ENCODE measurements around the gene DCUN1D3.

Gene DCUN1D3

GRCh38 chr16:20886320-20886719 is 13.8 kb downstream of the DCUN1D3 start:
- no peak overlapping the region for H3K4me3 Mint-ChIP-seq
- no peaks in the 10 kb centered on the region for H3K9me3 Mint-ChIP-seq
- peaks cover 6 to 8% of the 10 kb centered on the region in 2 donors for H3K4me1 Mint-ChIP-seq
- H3K27me3 Mint-ChIP-seq: no peaks in the 10 kb centered on the region
- peaks cover 7 to 15% of the 10 kb centered on the region in 2 donors for H3K36me3 Mint-ChIP-seq
- no peak overlapping the region for H3K27ac Mint-ChIP-seq
- ATAC-seq (replicated peaks) (no peak), DNase-seq (no peak)

DNA sequence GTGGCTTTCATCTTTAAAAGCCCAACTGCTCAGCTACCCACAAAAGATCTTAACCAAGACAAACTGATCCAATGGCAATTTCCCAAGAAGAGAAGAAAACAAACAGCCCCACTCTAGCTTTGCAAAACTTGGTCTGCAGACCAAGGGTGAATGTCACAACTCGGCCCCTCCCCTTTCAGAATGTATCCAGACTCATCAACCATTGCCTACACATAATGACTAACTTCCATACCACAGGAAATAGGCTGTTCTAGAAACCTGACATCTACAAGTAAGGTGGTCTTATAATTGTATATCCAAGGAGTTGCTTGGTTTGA is 16.0 kb downstream of the DCUN1D3 start:
- no peaks in the 10 kb centered on the region for H3K9me3 Mint-ChIP-seq
- H3K27me3 Mint-ChIP-seq: no peaks in the 10 kb centered on the region
- H3K36me3 Mint-ChIP-seq: peaks cover 5 to 14% of the 10 kb centered on the region in 2 donors
- peaks cover 8 to 14% of the 10 kb centered on the region in 2 donors for H3K4me1 Mint-ChIP-seq
- ATAC-seq (replicated peaks): no peak
- H3K4me3 Mint-ChIP-seq: no peak overlapping the region
- H3K27ac Mint-ChIP-seq: peak overlapping the region; percentile 14
- no peak for DNase-seq

- peaks cover 8 to 19% of the 10 kb centered on the region in 2 donors for H3K4me1 Mint-ChIP-seq
- H3K27me3 Mint-ChIP-seq: no peaks in the 10 kb centered on the region
- no peak for ATAC-seq (replicated peaks)
- H3K4me3 Mint-ChIP-seq: no peak overlapping the region
- no peak for DNase-seq
- H3K27ac Mint-ChIP-seq: peak overlapping the region; percentile 14
- no peaks in the 10 kb centered on the region for H3K9me3 Mint-ChIP-seq
- H3K36me3 Mint-ChIP-seq: peaks cover 5 to 14% of the 10 kb centered on the region in 2 donors
Observed at GRCh38 chr16:20883554-20884239, 16.5 kb downstream of the DCUN1D3 start.

DNA sequence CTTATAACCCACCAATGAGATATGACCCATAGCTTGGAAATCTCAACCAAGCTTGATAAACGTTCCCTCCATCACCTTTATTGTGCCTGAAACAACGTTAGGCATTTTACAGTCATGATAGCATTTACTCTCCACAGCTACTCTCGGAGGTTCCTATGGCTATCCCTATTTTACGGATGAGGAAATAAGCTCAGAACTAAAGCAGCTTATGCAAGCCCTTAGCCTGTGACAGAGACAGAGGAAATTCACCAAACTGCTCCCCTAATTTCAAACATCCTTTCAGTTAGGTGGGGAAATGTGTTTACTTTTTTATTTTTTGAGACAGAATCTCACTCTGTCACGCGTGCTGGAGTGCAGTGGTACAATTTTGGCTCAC is 18.7 kb downstream of the DCUN1D3 start:
- peaks cover 0 to 3% of the 10 kb centered on the region in 2 donors for H3K9me3 Mint-ChIP-seq
- H3K27me3 Mint-ChIP-seq: no peaks in the 10 kb centered on the region
- no peak overlapping the region for H3K27ac Mint-ChIP-seq
- DNase-seq (no peak), ATAC-seq (replicated peaks) (no peak)
- H3K4me1 Mint-ChIP-seq: peaks cover 11 to 30% of the 10 kb centered on the region in 2 donors
- H3K4me3 Mint-ChIP-seq: no peak overlapping the region
- H3K36me3 Mint-ChIP-seq: peaks cover 7 to 14% of the 10 kb centered on the region in 2 donors

DNA sequence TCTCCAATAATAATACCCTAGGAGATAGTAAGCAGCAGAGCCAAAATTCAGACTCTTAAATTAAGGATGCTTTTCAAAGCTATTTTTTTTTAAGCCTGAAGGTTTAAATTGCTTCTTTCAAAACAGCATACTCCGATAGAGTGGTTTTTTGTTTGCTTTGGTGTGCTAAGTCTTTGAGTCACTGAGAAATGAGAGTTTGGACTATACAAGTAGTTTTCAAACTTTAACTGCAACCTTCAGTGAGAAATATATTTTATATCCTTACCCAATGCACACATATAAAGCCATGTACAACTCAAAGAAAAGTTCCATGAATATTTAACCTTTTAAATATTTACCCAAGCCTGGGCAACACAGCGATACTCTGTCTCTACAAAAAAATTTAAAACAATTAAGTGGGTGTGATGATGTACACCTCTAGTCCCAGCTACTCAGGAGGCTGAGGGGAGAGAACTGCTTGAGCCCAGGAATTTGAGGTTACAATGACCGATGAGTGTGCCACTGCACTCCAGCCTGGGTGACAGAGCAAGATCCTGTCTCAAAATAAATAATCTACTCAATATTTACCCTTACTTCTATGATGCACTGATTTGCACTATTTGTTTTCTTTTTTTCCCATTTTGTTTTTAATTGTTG is 19.2 kb downstream of the DCUN1D3 start:
- H3K9me3 Mint-ChIP-seq: peaks cover 0 to 3% of the 10 kb centered on the region in 2 donors
- H3K27me3 Mint-ChIP-seq: no peaks in the 10 kb centered on the region
- ATAC-seq (replicated peaks): no peak
- DNase-seq: no peak
- peaks cover 4 to 12% of the 10 kb centered on the region in 2 donors for H3K36me3 Mint-ChIP-seq
- H3K4me1 Mint-ChIP-seq: peaks cover 11 to 30% of the 10 kb centered on the region in 2 donors
- no peak overlapping the region for H3K27ac Mint-ChIP-seq
- no peak overlapping the region for H3K4me3 Mint-ChIP-seq

DNA sequence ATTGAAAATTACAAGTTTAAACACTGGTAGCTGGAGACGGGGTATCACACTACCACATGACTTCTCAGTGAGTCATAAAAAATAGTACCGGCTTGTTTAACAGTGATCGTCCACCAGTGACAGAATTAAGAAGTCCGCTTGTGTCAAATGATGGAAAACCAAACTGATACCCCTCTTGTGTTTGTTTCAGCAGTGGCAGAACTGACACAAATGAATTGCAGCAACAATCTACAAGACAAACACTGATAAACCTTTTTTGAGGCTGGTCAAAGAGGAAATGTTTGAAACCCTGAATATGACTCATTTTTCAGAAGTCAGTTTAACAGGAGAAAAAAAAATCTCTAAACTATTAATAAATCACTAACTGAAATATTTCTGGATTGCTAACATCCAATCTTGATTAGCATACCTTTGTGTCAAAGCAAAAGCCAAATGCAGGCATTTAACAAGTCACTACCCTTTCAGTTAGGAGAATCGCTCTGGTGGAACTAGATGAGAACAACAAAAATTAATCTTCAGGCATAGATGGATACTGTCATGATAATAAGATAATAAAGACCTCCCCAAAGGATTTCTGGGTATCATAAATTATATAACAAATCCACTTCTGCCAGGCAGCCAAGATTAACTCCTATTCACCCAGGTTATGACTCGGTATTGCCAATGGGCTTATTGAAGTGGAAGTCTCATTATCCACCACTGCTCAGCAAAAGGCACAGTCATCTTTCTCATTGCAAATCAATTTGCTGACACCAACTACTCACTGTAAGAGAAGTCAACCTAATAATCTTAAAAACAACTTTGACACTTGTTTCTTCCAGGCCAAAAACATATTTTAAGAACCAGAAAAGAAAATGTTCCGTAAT is 20.8 kb downstream of the DCUN1D3 start:
- Mint-ChIP-seq H3K4me3 (no peak overlapping the region), H3K36me3 (peaks cover 4 to 10% of the 10 kb centered on the region in 2 donors), H3K27me3 (no peaks in the 10 kb centered on the region), H3K27ac (peak overlapping the region; percentile 65), H3K9me3 (peaks cover 0 to 3% of the 10 kb centered on the region in 2 donors), H3K4me1 (peaks cover 22 to 42% of the 10 kb centered on the region in 2 donors)
- DNase-seq (no peak), ATAC-seq (replicated peaks) (peak; percentile 10 to 30)

DNA sequence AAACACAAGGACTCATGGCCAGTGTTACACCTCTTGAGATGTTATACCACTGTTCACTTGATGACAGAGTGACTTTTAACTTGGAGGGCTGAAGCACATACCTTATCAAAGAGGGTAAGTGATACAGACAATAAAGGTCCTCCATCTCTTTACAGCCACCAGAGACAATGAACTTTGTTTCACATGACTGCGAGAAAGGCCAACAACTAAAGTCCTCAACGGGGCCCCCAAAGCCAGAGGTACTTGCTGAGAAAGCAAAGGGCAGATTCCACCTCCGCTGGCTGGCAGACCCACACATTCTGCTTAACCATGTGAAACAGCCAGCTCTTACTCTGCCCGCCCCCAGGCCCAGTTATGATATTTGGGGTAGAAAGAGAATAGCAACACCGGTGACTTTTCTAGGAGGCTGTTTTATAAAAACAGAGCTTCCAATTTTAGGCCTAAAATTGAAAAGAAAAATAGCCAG is 21.4 kb downstream of the DCUN1D3 start:
- DNase-seq (no peak), ATAC-seq (replicated peaks) (no peak)
- Mint-ChIP-seq H3K36me3 (peaks cover 4 to 5% of the 10 kb centered on the region in 2 donors), H3K27me3 (no peaks in the 10 kb centered on the region), H3K27ac (peak overlapping the region; percentile 65), H3K4me3 (no peak overlapping the region), H3K4me1 (peaks cover 24 to 44% of the 10 kb centered on the region in 2 donors), H3K9me3 (peaks cover 0 to 3% of the 10 kb centered on the region in 2 donors)

DNA sequence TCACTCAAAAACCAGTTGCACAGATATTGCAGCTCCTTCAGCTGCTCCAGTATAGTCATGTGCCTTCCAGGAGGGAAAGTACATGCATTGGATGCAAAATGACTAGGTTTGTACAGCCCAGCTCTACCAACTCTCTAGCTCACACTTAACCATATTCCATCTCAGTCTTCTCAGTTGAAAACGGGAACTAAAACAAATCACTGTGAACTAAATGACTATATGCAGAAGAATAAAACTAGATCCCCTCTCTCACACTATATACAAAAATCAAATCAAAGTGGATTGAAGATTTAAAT is 24.9 kb downstream of the DCUN1D3 start:
- H3K27ac Mint-ChIP-seq: peak overlapping the region; percentile 75
- ATAC-seq (replicated peaks) (peak; percentile 74 to 82), DNase-seq (no peak)
- peak overlapping the region; percentile 36 to 61 for H3K4me3 Mint-ChIP-seq
- H3K27me3 Mint-ChIP-seq: no peaks in the 10 kb centered on the region
- peaks cover 0 to 3% of the 10 kb centered on the region in 2 donors for H3K9me3 Mint-ChIP-seq
- H3K36me3 Mint-ChIP-seq: peaks cover 7 to 8% of the 10 kb centered on the region in 2 donors
- H3K4me1 Mint-ChIP-seq: peaks cover 27 to 54% of the 10 kb centered on the region in 2 donors

DNA sequence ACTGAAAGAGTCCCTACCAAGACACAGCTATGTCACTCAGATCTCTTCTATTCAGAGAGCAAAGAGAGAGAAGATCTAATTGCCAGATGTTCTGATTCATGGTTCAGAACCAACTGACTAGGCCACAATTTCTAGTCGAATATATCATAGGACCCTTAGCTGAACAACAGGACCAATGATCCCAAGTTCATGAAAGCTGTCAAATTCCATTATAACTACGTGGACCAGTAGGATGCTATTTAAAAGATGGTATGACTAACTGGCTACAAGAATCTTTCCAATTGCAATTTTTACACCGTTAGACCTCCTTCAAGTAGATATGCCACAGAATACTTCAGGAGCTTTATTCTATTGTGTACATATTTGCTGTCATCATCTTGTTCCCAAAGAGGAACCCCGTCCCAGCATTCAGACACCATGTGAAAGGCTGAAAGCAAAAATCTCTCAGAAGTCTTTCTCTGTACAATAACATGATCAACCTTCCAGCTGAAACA is 26.0 kb downstream of the DCUN1D3 start:
- DNase-seq: no peak
- Mint-ChIP-seq H3K27ac (peak overlapping the region; percentile 67), H3K9me3 (peaks cover 0 to 3% of the 10 kb centered on the region in 2 donors), H3K27me3 (no peaks in the 10 kb centered on the region), H3K4me1 (peaks cover 25 to 45% of the 10 kb centered on the region in 2 donors), H3K36me3 (peaks cover 7 to 8% of the 10 kb centered on the region in 2 donors), H3K4me3 (peak overlapping the region; percentile 17 to 62)
- no peak for ATAC-seq (replicated peaks)

GRCh38 chr16:20873331-20873730 is 26.8 kb downstream of the DCUN1D3 start:
- Mint-ChIP-seq H3K4me3 (no peak overlapping the region), H3K4me1 (peaks cover 23 to 37% of the 10 kb centered on the region in 2 donors), H3K36me3 (peaks cover 8 to 10% of the 10 kb centered on the region in 2 donors), H3K27ac (no peak overlapping the region), H3K27me3 (no peaks in the 10 kb centered on the region), H3K9me3 (peaks cover 0 to 3% of the 10 kb centered on the region in 2 donors)
- no peak for DNase-seq
- ATAC-seq (replicated peaks): no peak

DNA sequence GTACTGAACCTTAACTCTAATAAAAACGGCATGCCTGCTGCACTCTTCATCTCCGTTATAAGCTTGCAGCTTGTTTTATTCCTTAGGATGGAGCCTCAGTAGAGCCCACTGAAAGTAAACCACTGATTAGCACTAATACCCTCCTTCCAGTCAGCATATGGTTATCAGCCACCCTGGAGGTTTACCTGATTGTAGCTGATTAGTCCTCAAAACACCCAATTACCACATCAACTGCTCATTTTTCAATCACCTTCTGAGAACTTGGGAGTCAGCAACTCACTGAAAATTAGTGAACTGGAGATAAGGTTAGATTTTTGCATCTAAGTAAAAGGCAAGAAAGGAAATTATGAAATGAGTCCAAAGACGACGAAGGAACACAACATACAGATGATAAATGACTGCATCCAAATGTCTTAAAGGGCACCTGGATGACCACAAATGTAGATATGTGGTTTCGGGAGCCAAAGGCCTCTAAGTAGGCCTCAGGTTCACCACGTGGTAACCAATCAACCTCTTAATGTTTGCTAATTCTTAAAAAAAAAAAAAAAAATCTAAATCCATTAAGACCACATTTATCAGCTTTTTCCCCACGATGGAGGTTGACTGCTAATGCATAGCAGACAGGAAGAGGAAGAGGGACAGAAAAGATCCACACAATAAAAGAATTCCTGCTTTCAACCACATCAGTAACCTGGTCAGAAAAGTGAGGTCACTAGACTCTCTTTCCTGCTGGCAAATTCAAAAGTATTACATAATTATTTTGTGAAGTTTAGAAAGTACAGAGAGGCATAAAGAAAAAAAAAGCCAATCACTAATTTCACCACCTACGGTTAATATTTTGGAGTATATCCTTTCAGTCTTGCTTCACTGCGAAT is 28.0 kb downstream of the DCUN1D3 start:
- Mint-ChIP-seq H3K36me3 (peaks cover 12 to 15% of the 10 kb centered on the region in 2 donors), H3K4me3 (no peak overlapping the region), H3K4me1 (peaks cover 24 to 30% of the 10 kb centered on the region in 2 donors), H3K27ac (no peak overlapping the region), H3K9me3 (peaks cover 0 to 3% of the 10 kb centered on the region in 2 donors), H3K27me3 (no peaks in the 10 kb centered on the region)
- ATAC-seq (replicated peaks) (no peak), DNase-seq (no peak)

- no peak overlapping the region for H3K27ac Mint-ChIP-seq
- no peaks in the 10 kb centered on the region for H3K27me3 Mint-ChIP-seq
- H3K36me3 Mint-ChIP-seq: peaks cover 13 to 15% of the 10 kb centered on the region in 2 donors
- H3K4me1 Mint-ChIP-seq: peaks cover 26 to 33% of the 10 kb centered on the region in 2 donors
- DNase-seq (no peak), ATAC-seq (replicated peaks) (no peak)
- no peak overlapping the region for H3K4me3 Mint-ChIP-seq
- H3K9me3 Mint-ChIP-seq: peaks cover 0 to 2% of the 10 kb centered on the region in 2 donors
Observed at GRCh38 chr16:20871258-20871657, 28.9 kb downstream of the DCUN1D3 start.

GRCh38 chr16:20870122-20870820 is 29.9 kb downstream of the DCUN1D3 start:
- Mint-ChIP-seq H3K27ac (no peak overlapping the region), H3K4me1 (peaks cover 24 to 30% of the 10 kb centered on the region in 2 donors)
- ATAC-seq (replicated peaks): no peak

More at GRCh38 chr16:20870122-20870820, 29.9 kb downstream of the DCUN1D3 start:
- DNase-seq: no peak
- Mint-ChIP-seq H3K9me3 (peaks cover 0 to 2% of the 10 kb centered on the region in 2 donors), H3K27me3 (no peaks in the 10 kb centered on the region), H3K36me3 (peaks cover 13 to 16% of the 10 kb centered on the region in 2 donors), H3K4me3 (no peak overlapping the region)
